Right lobe of liver (tissue), 6 donors: Measurements from ENCODE around the gene DOC2A. TPM values are rescaled to one million over a fixed set of nuclear protein-coding genes. Genes with fewer than 3 reads are reported as not detected.
"Not testable (repeated sequence)": the region's sequence is repeated elsewhere in the genome, so short reads cannot be mapped to it uniquely, and the experiment has no call there.

Source experiments
- ATAC-seq, 4 donors: fragments of 200-7000 bp; cut with Tn5 transposase; one replicate each; pipeline ENCODE4 v1.9.1; 2020; ENCODE audit warnings: mild to moderate bottlenecking in 4 of 4, moderate library complexity in 4 of 4
- DNase-seq, 3 donors: peaks; one replicate each; pipeline ENCODE4 v3.0.0-alpha.2; 2020
- H3K27ac ChIP-seq, 3 donors: fragments of 200-600 bp; one replicate each; pipeline ENCODE4 v1.8.0; 2022
- H3K27me3 ChIP-seq, 2 donors: fragments of 200-600 bp; one replicate each; pipeline ENCODE4 v1.8.0; 2022
- H3K36me3 ChIP-seq, 4 donors: fragments of 200-600 bp; sonication (generic) in 1 of 4; one replicate each; pipeline versions ENCODE4 v1.5.1 to v1.8.0; 2017 to 2022; ENCODE audit warnings: control low read depth in 1 of 4
- H3K4me1 ChIP-seq, 4 donors: fragments of 200-600 bp; sonication (generic) in 1 of 4; one replicate each; pipeline versions ENCODE4 v1.5.1 to v1.8.0; 2017 to 2022; ENCODE audit warnings: control low read depth in 1 of 4
- H3K4me3 ChIP-seq, 3 donors: fragments of 200-600 bp; one replicate each; pipeline ENCODE4 v1.8.0; 2022
- H3K9me3 ChIP-seq, 4 donors: fragments of 200-600 bp; sonication (generic) in 1 of 4; one replicate each; pipeline versions ENCODE4 v1.5.1 to v1.8.0; 2017 to 2022; ENCODE audit warnings: control low read depth in 1 of 4
- POLR2A ChIP-seq: fragments of 450-650 bp; IDR thresholded peaks from one replicate; pipeline ENCODE4 v1.6.1; 2017; ENCODE audit warnings: antibody characterized with exemption, mild to moderate bottlenecking
- WGBS: methylation state at CpG from one replicate; pipeline ENCODE4 v1.1.6; 2018; ENCODE audit warnings: low coverage, low lambda C conversion rate; ENCODE audit not compliant: insufficient coverage; ENCODE audit errors: missing lambda C conversion rate; 5-methylcytosine and 5-hydroxymethylcytosine counted together
- intact Hi-C, 2 donors: fragments of 100-400 bp; cut with DNase I; formaldehyde crosslinking; loops; one replicate each; pipeline versions ENCODE4 v1.11.2 to v1.14.1; 2022
- total RNA-seq, 6 experiments: library from RNA; depleted of rRNA in 2 of 6; stranded (reverse); fragments of >200 nt in 2 of 6; fragmentation: NEBNext Ultra II Directional in 3 of 6; extraction: Animal tissue kit (Norgen Biotek cat#: 25700) in 3 of 6; gene quantifications; one replicate each; pipeline versions ENCODE4 v1.1.0 to v1.2.4, GENCODE V29; 2016 to 2023
- TF ChIP-seq, protein P1 (sequence below), 4 donors: fragments of 200-600 bp in 3 of 4; fragments of 450-650 bp in 1 of 4; IDR thresholded peaks; one replicate each; pipeline versions ENCODE4 v1.5.1 to v1.8.0; 2016 to 2022; ENCODE audit warnings: antibody characterized with exemption in 4 of 4, mild to moderate bottlenecking in 2 of 4
- donor health status: DM: no; HTN: yes; CAD: no.
- donor health status: DM: no; HTN: no; CAD: no.
- donor health status: DM: no; HTN: no; CAD: no.
- donor health status: DM: no; HTN: yes; CAD: no.
- donor health status: DM: no; HTN: yes; CAD: no.

The DOC2A gene
- total RNA-seq, 6 experiments from 2014 or later: 0.16 to 0.66 (median 0.33) TPM; not detected in 3

- ATAC-seq: no peak
- Histone ChIP-seq H3K9me3 (no peaks in the 10 kb centered on the region), H3K27me3 (no peaks in the 10 kb centered on the region), H3K27ac (no peak overlapping the region), H3K4me1 (no peaks in the 10 kb centered on the region), H3K36me3 (no peaks in the 10 kb centered on the region), H3K4me3 (no peak overlapping the region)
- DNase-seq: no peak
- intact Hi-C loops: no loop called here
- WGBS: 100% methylated on average over 1 of the region's 1 CpG
- no peak for TF ChIP-seq POLR2A
- TF ChIP-seq, protein P1, sequence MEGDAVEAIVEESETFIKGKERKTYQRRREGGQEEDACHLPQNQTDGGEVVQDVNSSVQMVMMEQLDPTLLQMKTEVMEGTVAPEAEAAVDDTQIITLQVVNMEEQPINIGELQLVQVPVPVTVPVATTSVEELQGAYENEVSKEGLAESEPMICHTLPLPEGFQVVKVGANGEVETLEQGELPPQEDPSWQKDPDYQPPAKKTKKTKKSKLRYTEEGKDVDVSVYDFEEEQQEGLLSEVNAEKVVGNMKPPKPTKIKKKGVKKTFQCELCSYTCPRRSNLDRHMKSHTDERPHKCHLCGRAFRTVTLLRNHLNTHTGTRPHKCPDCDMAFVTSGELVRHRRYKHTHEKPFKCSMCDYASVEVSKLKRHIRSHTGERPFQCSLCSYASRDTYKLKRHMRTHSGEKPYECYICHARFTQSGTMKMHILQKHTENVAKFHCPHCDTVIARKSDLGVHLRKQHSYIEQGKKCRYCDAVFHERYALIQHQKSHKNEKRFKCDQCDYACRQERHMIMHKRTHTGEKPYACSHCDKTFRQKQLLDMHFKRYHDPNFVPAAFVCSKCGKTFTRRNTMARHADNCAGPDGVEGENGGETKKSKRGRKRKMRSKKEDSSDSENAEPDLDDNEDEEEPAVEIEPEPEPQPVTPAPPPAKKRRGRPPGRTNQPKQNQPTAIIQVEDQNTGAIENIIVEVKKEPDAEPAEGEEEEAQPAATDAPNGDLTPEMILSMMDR (IDR thresholded peaks at IDR 0.05): no peak
Measured at GRCh38 chr16:30046588-30046987, 35.8 kb upstream of the DOC2A start.

- DNase-seq (no peak), ATAC-seq (no peak)
- Histone ChIP-seq H3K4me1 (no peaks in the 10 kb centered on the region), H3K4me3 (no peak overlapping the region), H3K27me3 (no peaks in the 10 kb centered on the region), H3K36me3 (no peaks in the 10 kb centered on the region), H3K27ac (no peak overlapping the region), H3K9me3 (no peaks in the 10 kb centered on the region)
- 58% methylated on average over 6 of the region's 8 CpGs for WGBS
- TF ChIP-seq POLR2A: no peak
- TF ChIP-seq, protein P1 (IDR thresholded peaks at IDR 0.05): no peak
- intact Hi-C loops: no loop called here
Measured at GRCh38 chr16:30046178-30046577, 35.4 kb upstream of the DOC2A start.

DNA sequence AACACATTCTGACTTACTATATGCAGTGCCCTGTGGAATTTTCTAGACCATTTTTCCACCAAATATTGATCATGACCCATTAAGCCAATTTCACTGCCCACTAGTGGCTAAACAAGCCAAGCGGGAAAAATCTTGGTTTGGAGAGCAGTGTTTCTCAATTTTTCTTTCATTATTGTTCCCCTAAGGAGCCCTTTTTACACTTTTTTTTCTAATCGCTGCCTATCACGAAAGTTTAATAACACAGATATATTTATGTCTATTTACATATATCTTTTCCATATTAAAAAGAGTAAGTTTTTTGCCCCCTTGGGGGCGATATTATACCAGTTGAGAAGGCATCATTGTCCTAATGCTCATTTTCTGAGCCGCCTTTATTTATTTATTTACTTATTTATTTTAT, 31.0 kb upstream of the DOC2A start:
- no peak for TF ChIP-seq POLR2A
- TF ChIP-seq, protein P1 (IDR thresholded peaks at IDR 0.05): peak; percentile 22 to 59 (median 48)
- Histone ChIP-seq H3K36me3 (no peaks in the 10 kb centered on the region), H3K27me3 (no peaks in the 10 kb centered on the region), H3K9me3 (no peaks in the 10 kb centered on the region), H3K27ac (no peak overlapping the region), H3K4me1 (no peaks in the 10 kb centered on the region), H3K4me3 (no peak overlapping the region)
- ATAC-seq (peak in 2 of 4 donors; percentile 47 to 49), DNase-seq (no peak)
- intact Hi-C loops: no loop called here
- 15% methylated on average over 5 of the region's 5 CpGs for WGBS

GRCh38 chr16:30040690-30041089, 29.9 kb upstream of the DOC2A start:
- 89% methylated on average over 5 of the region's 5 CpGs for WGBS
- H3K4me3 ChIP-seq, intact Hi-C loops, DNase-seq, ATAC-seq, H3K4me1 ChIP-seq, H3K27ac ChIP-seq, H3K9me3 ChIP-seq, H3K27me3 ChIP-seq, H3K36me3 ChIP-seq: not testable (repeated sequence)

DNA sequence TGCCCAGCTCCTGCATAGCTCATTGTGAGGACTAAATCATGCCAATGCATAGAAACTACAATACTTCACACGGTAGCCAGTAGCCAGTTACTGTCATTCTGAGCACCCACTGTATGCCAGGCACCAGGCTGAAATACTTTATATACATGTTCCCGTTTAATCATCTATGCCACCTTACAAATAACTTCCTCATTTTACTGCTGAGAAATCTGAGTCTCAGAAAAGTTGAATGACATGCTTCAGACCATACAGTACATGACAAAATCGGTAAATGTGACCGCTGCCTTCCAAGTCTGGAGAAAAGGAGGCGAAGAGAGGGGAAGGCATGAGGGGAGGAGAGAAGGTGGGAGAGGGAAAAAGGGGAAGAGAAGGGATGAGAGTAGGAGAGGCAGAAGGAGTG, 29.4 kb upstream of the DOC2A start:
- no peak for TF ChIP-seq POLR2A
- TF ChIP-seq, protein P1 (IDR thresholded peaks at IDR 0.05): no peak
- intact Hi-C loops: no loop called here
- Histone ChIP-seq H3K9me3 (no peaks in the 10 kb centered on the region), H3K27ac (no peak overlapping the region), H3K27me3 (no peaks in the 10 kb centered on the region), H3K4me1 (no peaks in the 10 kb centered on the region), H3K4me3 (no peak overlapping the region), H3K36me3 (no peaks in the 10 kb centered on the region)
- WGBS: 43% methylated on average over 4 of the region's 5 CpGs
- no peak for DNase-seq
- ATAC-seq: no peak
